UCSD-AML1 (cell line): ENCODE results near the gene ZNF92.
"Not testable (repeated sequence)": the region's sequence is repeated elsewhere in the genome, so short reads cannot be mapped to it uniquely, and the experiment has no call there.

ENCODE experiments used
- DNase-seq: peaks from one replicate; lab custom pipeline; 2025; ENCODE audit not compliant: unreplicated experiment; lab: John Stamatoyannopoulos, UW

Gene ZNF92

GRCh38 chr7:65423286-65423685 is 49.6 kb downstream of the ZNF92 start:
- not testable (repeated sequence) for DNase-seq

GRCh38 chr7:65429642-65430343 is 56.1 kb downstream of the ZNF92 start:
- no peak for DNase-seq

DNA sequence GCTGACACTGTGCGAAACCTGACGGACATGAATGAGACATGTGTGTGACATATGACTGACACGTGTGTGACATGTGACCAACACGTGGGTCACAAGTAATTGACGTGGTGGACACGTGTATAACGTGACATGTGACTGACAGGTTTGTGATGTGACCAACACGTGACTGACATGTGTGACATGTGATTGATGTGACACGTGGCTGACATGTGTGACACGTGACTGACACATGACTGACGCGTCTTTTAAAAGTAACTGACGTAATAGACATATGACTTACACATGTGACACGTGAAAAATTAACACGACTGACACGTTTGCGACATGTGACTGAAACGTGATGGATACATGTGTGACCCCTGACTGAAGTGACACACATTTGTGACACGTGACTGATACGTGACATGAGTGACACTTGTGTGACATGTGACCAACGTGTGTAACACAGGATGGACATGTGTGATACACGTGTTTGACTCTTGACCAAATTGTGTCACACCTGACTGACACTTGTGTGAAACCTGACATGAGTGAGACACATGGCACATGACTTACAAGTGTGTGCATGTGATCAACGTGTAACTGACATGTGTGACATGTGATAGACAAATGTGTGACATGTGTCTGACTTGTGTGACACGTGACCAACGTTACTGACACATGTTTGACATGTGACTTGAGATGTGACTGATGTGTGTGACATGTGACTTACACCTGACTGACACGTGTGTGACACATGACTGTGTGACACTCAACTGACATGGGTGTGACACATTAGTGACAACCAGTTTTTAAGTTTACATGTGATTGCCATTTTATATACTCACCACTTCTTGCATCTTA is 56.9 kb downstream of the ZNF92 start:
- no peak for DNase-seq

- no peak for DNase-seq
Measured at GRCh38 chr7:65434307-65434706, 60.7 kb downstream of the ZNF92 start.

- DNase-seq: no peak
Measured at GRCh38 chr7:65436163-65436562, 62.5 kb downstream of the ZNF92 start.

- DNase-seq: no peak
Measured at GRCh38 chr7:65438598-65438997, 64.9 kb downstream of the ZNF92 start.

DNA sequence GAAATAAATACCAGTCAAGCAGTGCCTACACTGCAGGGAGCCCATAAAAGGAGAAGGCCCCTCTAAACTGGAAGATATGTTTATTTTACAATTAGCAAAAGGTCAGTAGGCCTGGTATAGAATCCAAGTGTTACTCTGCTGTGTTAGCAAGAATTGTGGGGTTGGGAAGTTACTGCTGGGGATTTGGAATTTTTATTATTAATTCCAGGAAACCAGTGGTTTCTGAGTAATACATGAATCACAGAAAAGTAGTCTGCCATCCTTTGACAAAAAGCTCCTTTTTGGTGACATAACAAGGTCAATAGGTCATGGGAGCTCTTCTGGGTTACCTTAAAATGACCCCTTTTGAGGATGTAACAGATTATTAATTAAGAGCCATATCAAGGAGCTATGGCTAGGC is 67.4 kb downstream of the ZNF92 start:
- DNase-seq: no peak

DNA sequence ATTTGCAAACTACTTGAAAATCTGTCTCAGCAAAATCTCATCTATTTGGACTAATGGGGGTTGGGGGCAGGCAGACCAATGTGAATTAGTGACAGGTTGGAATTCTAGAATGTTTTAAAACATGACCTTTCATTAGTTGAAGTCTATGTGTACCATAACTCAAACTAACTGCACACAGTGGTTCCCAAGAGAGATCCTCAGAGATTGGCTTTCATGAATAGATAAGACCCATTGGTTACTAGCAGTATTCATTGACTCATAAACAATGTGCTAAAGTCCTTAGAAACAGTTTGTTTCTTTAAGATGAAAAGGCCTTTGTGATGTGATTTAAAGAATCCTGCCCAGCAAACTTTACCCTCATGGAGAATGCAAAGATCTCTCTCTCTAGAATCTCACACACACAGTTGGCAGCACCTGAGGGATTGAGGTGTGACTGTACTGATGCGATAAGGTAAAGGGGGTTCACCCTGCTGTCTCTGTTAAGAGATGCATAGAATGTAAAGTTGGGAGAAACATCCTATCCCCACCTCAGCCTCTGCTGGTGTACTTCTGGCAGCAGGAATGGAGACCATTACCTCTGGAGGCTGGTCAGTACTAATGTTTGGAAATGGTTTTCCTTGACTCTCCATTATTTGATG is 70.7 kb downstream of the ZNF92 start:
- DNase-seq: no peak

DNA sequence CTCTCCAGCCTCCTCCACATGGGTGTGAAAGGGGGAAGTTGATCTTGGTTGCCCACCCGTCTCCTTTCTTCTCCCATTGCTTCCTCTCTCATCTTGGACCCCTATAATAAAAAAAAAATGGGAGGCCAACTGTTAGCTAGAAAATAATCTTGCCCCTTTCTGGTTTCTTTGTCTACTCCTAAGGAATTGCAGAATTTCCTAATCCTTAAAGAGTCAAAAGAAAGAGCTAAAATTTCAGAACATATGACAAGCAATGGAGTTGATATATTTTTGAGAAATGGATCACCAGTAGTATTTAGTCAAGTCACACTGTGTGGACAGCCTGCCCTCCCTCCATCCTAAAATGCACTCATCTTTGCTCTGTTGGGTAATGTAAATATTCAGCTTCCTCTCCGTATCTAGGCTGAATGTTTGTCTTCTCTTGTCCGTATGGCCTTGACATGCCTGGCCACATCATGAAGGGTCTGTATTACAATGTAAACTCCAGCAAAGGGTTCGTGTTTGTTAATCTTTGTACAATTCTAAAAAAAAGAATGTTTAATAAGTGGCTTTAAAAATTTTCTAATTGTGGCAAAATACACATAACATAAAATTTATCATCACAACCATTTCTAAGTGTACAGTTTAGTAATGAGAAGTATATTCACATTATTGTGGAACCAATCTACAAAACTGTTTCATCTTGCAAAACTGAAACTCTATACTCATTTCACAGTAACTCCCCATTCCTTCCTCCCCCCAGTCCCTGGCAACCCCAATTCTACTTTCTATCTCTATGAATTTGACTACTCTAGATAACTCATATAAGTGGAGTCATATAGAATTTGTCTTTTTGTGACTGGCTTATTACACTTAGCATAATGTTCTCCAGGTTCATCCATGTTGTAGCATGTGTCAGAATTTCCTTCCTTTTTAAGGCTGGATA is 71.5 kb downstream of the ZNF92 start:
- no peak for DNase-seq

DNA sequence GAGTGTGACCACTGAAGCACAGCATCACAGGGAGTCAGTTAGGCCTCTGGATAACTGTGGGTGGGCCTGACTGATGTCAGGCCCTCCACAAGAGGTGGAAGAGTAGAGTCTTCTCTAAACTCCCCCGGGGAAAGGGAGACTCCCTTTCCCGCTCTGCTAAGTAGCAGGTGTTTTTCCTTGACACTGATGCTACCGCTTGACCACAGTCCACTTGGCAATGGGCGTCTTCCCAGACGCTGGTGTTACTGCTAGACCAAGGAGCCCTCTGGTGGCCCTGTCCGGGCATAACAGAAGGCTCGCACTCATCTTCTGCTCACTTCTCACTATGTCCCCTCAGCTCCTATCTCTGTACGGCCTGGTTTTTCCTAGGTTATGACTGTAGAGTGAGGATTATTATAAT is 73.4 kb downstream of the ZNF92 start:
- peak; percentile 5 for DNase-seq

GRCh38 chr7:65448816-65449504 is 75.3 kb downstream of the ZNF92 start:
- DNase-seq: no peak

- DNase-seq: no peak
Measured at GRCh38 chr7:65449505-65449852, 75.8 kb downstream of the ZNF92 start.
